Ascending aorta (tissue), 2 donors: ENCODE results near the gene ATP11C. TPM values are rescaled to one million over a fixed set of nuclear protein-coding genes. Genes with fewer than 3 reads are reported as not detected.
"Not testable (repeated sequence)": the region's sequence is repeated elsewhere in the genome, so short reads cannot be mapped to it uniquely, and the experiment has no call there.

Experiments used
- DNase-seq, 2 donors: peaks; one replicate each; pipeline ENCODE4 v3.0.0-alpha.2; 2019; ENCODE audit warnings: low spot score in 2 of 2
- H3K27ac ChIP-seq, 2 donors: fragments of 200-600 bp; sonication (generic); one replicate each; pipeline ENCODE4 v1.5.1; 2016 to 2017; ENCODE audit warnings: mild to moderate bottlenecking in 1 of 2
- H3K27me3 ChIP-seq: fragments of 200-600 bp; sonication (generic); one replicate; pipeline ENCODE4 v1.5.1; 2017
- H3K36me3 ChIP-seq, 2 donors: fragments of 200-600 bp; sonication (generic); one replicate each; pipeline ENCODE4 v1.5.1; 2016
- H3K4me1 ChIP-seq, 2 donors: fragments of 200-600 bp; sonication (generic); one replicate each; pipeline ENCODE4 v1.5.1; 2016 to 2017; ENCODE audit warnings: mild to moderate bottlenecking in 1 of 2
- H3K4me3 ChIP-seq, 2 donors: fragments of 200-600 bp; sonication (generic); one replicate each; pipeline ENCODE4 v1.5.1; 2016 to 2017; ENCODE audit warnings: mild to moderate bottlenecking in 1 of 2
- H3K9me3 ChIP-seq, 2 donors: fragments of 200-600 bp; sonication (generic); one replicate each; pipeline ENCODE4 v1.5.1; 2016
- intact Hi-C: fragments of 100-400 bp; cut with DNase I; formaldehyde crosslinking; loops from one replicate; pipeline ENCODE4 v1.15.1; 2023
- total RNA-seq: library from RNA; depleted of rRNA; stranded (reverse); fragments of >200 nt; gene quantifications from one replicate; pipeline ENCODE4 v1.1.0, GENCODE V29; 2016
- TF ChIP-seq, protein P1 (sequence below), 3 experiments: fragments of 200-600 bp in 2 of 3; fragments of 450-650 bp in 1 of 3; sonication (generic) in 2 of 3; IDR thresholded peaks; one replicate each; pipeline ENCODE4 v1.5.1; 2016 to 2019; ENCODE audit warnings: antibody characterized with exemption in 3 of 3, mild to moderate bottlenecking in 1 of 3, moderate library complexity in 1 of 3

Gene ATP11C
- total RNA-seq, 1 donor from 2014 or later, result 16.4 TPM

DNA sequence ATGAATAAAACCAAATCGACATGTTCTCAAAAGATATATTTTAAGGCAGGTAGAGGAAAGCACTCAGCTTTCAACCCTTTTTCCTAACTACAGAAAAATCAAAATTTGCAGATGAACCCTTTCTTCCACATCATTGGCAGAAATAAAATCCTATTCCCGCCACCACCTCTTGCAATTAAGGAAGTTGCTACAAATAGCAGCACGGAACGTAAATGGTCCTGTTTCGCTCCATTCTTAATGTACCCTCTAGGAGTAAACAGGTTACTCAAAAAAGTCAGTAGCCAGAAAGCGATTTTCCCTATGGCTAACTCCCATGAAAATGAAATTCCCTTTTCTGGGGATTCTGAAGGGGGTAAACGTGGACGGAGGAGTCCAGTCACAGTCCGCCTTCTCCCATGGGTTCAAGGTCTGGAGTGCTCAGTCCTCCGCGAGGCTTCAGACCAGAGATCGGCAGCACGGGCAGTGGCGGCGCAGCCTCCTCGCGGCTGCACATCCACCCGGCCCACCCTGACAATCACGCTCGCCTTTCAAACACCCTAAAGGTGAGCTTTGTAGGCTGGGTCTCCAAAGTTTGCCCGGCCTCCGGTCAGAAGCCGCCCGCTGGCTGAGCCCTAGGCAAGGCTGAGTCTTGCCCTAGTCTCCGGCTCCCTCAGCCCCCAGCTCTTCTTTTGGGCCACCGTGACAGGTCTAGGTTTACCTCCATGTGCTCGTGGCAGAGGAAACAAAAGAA lies 1.8 kb downstream of the ATP11C start:
- no peaks in the 10 kb centered on the region for H3K9me3 ChIP-seq
- peak overlapping the region in 1 of 2 donors; percentile 96 for H3K27ac ChIP-seq
- H3K4me1 ChIP-seq, result no peaks in the 10 kb centered on the region
- H3K27me3 ChIP-seq, result no peaks in the 10 kb centered on the region
- peak overlapping the region; percentile 66 to 82 for H3K4me3 ChIP-seq
- no peaks in the 10 kb centered on the region for H3K36me3 ChIP-seq
- TF ChIP-seq, protein P1, sequence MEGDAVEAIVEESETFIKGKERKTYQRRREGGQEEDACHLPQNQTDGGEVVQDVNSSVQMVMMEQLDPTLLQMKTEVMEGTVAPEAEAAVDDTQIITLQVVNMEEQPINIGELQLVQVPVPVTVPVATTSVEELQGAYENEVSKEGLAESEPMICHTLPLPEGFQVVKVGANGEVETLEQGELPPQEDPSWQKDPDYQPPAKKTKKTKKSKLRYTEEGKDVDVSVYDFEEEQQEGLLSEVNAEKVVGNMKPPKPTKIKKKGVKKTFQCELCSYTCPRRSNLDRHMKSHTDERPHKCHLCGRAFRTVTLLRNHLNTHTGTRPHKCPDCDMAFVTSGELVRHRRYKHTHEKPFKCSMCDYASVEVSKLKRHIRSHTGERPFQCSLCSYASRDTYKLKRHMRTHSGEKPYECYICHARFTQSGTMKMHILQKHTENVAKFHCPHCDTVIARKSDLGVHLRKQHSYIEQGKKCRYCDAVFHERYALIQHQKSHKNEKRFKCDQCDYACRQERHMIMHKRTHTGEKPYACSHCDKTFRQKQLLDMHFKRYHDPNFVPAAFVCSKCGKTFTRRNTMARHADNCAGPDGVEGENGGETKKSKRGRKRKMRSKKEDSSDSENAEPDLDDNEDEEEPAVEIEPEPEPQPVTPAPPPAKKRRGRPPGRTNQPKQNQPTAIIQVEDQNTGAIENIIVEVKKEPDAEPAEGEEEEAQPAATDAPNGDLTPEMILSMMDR (IDR thresholded peaks at IDR 0.05), result no peak
- DNase-seq, result no peak
- intact Hi-C loops, result loop anchor here (5.0 kb wide), 2 partner anchors 104 to 169 kb away; no protein-coding TSS in a partner anchor

DNA sequence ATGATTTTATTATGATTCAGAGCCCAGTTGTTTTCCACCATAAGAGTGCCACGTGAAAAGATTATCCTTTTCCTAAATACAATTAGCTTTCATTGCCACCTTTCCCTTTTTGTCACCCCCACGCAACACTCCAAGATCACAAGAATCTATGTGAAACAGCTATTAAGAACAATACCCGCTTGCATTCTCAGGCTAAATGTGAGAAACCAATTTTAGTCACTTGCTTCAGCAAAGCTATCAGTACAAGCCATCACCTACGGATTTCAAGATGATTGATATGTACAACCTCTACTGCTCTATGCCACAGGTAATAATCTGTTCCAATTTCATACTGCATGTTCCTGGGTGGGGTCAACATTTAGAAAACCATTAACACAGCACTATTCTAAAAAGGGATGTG lies 2.5 kb downstream of the ATP11C start:
- intact Hi-C loops, result loop anchor here (5.0 kb wide), 2 partner anchors 103 to 168 kb away; no protein-coding TSS in a partner anchor

DNA sequence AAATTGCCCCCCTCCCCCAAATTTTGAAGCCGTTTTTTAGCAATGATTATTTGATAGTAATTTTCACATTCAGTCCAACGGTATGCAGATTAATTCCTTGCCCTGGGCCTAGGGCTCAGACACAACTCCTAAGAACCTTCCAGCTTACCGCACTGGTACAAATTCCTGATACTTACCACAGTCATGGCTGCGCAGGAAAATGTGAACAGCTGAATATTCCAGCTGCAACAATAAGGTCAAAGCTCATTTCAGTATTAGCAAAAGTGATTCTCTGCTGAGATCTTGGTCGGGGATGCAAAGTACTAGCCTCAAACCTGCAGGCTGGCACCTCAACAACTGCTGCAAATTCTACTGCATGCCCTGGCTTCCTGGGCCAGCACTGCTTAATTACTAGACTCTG lies 3.0 kb downstream of the ATP11C start:
- Histone ChIP-seq H3K27me3 (no peaks in the 10 kb centered on the region), H3K4me3 (no peak overlapping the region), H3K27ac (no peak overlapping the region), H3K4me1 (no peaks in the 10 kb centered on the region), H3K9me3 (no peaks in the 10 kb centered on the region), H3K36me3 (no peaks in the 10 kb centered on the region)
- no peak for DNase-seq
- TF ChIP-seq, protein P1 (IDR thresholded peaks at IDR 0.05), result no peak
- intact Hi-C loops, result loop anchor here (5.0 kb wide), 2 partner anchors 103 to 168 kb away; no protein-coding TSS in a partner anchor

More for the DNA sequence above, 2.5 kb downstream of the ATP11C start:
- H3K27me3 ChIP-seq, result no peaks in the 10 kb centered on the region
- H3K4me1 ChIP-seq, result no peaks in the 10 kb centered on the region
- TF ChIP-seq, protein P1 (IDR thresholded peaks at IDR 0.05), result no peak
- H3K27ac ChIP-seq, result no peak overlapping the region
- peak overlapping the region; percentile 66 to 82 for H3K4me3 ChIP-seq
- no peaks in the 10 kb centered on the region for H3K9me3 ChIP-seq
- DNase-seq, result no peak
- no peaks in the 10 kb centered on the region for H3K36me3 ChIP-seq

DNA sequence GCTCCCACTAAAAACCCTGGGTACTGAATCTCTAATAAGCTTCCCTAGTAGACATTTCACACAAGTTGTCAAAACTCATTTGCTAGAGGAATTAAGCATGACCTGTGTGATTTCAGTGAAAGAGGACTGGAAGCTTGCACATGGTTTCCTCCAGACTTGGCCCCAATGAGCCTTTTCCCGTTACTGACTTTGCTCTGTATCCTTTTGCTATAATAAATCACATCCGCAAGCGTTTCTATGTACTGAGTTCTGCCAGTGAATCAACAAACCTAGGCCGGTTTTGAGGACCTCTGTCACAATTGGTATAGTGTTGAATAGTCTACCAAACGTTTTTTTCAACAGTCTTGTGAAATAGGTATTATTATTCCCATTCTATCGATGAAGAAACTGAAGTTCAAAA lies 8.2 kb downstream of the ATP11C start:
- no peaks in the 10 kb centered on the region for H3K27me3 ChIP-seq

DNA sequence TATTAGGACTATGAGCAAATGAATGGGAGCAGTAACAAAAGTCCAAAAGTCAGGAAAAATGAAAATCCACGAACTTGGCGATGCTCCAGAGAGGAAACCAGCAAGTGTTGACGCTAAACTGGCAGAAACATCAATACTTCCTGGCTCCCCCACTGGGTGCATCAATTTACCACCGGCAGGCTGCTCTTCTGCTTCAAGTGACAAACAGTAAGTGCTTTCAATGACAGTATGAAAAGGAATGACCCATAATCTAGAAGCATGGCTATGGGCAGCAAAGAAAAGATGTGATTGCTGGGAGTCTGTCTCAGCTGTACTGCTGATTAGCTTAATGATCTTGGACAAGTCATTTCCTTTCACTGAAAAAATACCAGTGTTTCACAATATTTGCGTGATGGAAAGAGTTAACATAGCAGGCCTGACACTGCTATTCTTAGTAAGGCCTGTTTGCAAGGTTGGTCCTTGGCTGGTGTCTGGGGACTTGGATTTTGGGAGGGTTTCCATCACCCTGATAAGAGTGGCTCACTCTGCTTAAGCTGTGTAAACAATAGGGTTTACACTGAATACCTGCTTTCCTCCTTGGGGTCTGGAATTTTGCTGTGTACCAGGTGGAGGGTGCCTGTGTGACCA lies 8.7 kb downstream of the ATP11C start:
- H3K27me3 ChIP-seq, result no peaks in the 10 kb centered on the region
- H3K36me3 ChIP-seq, result no peaks in the 10 kb centered on the region
- H3K9me3 ChIP-seq, result no peaks in the 10 kb centered on the region
- no peaks in the 10 kb centered on the region for H3K4me1 ChIP-seq
- TF ChIP-seq, protein P1 (IDR thresholded peaks at IDR 0.05), result no peak
- H3K27ac ChIP-seq, result no peak overlapping the region
- intact Hi-C loops, result no loop called here
- DNase-seq, result no peak
- H3K4me3 ChIP-seq, result no peak overlapping the region

More for the DNA sequence above, 8.2 kb downstream of the ATP11C start:
- intact Hi-C loops, result no loop called here
- Histone ChIP-seq H3K36me3 (no peaks in the 10 kb centered on the region), H3K9me3 (no peaks in the 10 kb centered on the region), H3K27ac (no peak overlapping the region), H3K4me1 (no peaks in the 10 kb centered on the region), H3K4me3 (no peak overlapping the region)
- DNase-seq, result no peak
- TF ChIP-seq, protein P1 (IDR thresholded peaks at IDR 0.05), result no peak

DNA sequence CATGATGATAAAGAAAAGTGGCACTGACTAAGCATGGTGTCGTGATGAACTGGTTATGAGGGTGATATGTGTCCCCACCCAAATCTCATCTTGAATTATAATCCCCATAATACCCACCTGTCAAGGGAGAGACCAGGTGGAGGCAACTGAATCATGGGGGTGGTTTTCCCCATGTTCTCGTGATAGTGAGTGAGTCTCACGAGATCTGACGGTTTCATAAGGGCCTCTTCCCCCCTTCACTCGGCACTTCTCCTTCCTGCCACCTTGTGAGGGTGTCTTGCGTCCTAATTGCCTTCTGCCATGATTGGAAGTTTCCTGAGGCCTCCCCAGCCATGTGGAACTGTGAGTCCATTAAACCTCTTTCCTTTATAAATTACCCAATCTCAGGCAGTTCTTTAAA lies 11.7 kb downstream of the ATP11C start:
- DNase-seq, H3K36me3 ChIP-seq, intact Hi-C loops, H3K9me3 ChIP-seq, H3K27ac ChIP-seq, H3K4me3 ChIP-seq, H3K4me1 ChIP-seq, H3K27me3 ChIP-seq: not testable (repeated sequence)
